GM12878 (cell line): Measurements from ENCODE around the gene CFAP299. TPM values are rescaled to one million over a fixed set of nuclear protein-coding genes. Genes with fewer than 3 reads are reported as not detected.

Experiments used
- ATAC-seq: fragments of 200-7000 bp; cut with Tn5 transposase; 3 replicates; pipeline ENCODE4 v1.9.1; 2020; ENCODE audit warnings: mild to moderate bottlenecking, moderate library complexity
- BruUV-seq: library from RNA; stranded (reverse); fragments of 400-500 nt; replicated peaks from 2 replicates; lab custom pipeline; 2021; lab: Mats Ljungman, UMichigan
- CTCF ChIA-PET: fragments of 300-600 bp; sonication (Branson Sonifier 250); formaldehyde crosslinking; extraction: SDS; loops from one replicate; lab custom pipeline; 2021; ENCODE audit warnings: inconsistent platforms; lab: Yijun Ruan, JAX
- POLR2A ChIA-PET: fragments of 350-600 bp; formaldehyde crosslinking; extraction: SDS; loops from one replicate; lab custom pipeline; 2021; ENCODE audit warnings: inconsistent platforms; lab: Charles Lee
- RAD21 ChIA-PET: fragments of 300-600 bp; sonication (Branson Sonifier 250); formaldehyde crosslinking; loops from one replicate; lab custom pipeline; 2023; ENCODE audit warnings: antibody characterized with exemption; ENCODE audit not compliant: unreplicated experiment; lab: Charles Lee
- SMC1A ChIA-PET: fragments of 300-600 bp; sonication (Branson Sonifier 250); formaldehyde crosslinking; loops from one replicate; lab custom pipeline; 2023; ENCODE audit not compliant: unreplicated experiment, uncharacterized antibody; lab: Charles Lee
- DNase-seq: peaks from one replicate; pipeline ENCODE4 v3.0.0-alpha.2; 2011; ENCODE audit warnings: low read depth, low spot score
- FAIRE-seq: peaks from 3 replicates; lab custom pipeline; 2011; peaks lifted over from hg19 to GRCh38; lab: Jason Lieb, UNC
- H2AFZ ChIP-seq: 2 replicates; pipeline ENCODE4 v1.6.0; 2011; ENCODE audit warnings: low read depth, low read length, control low read depth; ENCODE audit not compliant: control insufficient read depth
- H3K27ac ChIP-seq: 2 replicates; pipeline ENCODE4 v1.5.1; 2011; ENCODE audit warnings: control low read depth; ENCODE audit not compliant: control insufficient read depth, insufficient read depth
- H3K27me3 ChIP-seq, 2 experiments: replicated peaks in 1 of 2; 2 replicates each; pipeline versions ENCODE4 v1.6.0 to v1.6.1; 2011; ENCODE audit warnings: low read length in 1 of 2; ENCODE audit not compliant: control insufficient read depth in 2 of 2, insufficient read depth in 2 of 2
- H3K36me3 ChIP-seq, 2 experiments: 2 replicates each; pipeline ENCODE4 v1.5.1; 2011; ENCODE audit warnings: low read length in 1 of 2; ENCODE audit not compliant: control insufficient read depth in 2 of 2, insufficient read depth in 2 of 2
- H3K4me1 ChIP-seq: 2 replicates; pipeline ENCODE4 v1.6.1; 2011; ENCODE audit warnings: mild to moderate bottlenecking, low read length, moderate library complexity, mixed read lengths; ENCODE audit not compliant: control insufficient read depth, insufficient read depth
- H3K4me2 ChIP-seq: 2 replicates; pipeline ENCODE4 v1.6.0; 2011; ENCODE audit warnings: control low read depth; ENCODE audit not compliant: control insufficient read depth, insufficient read depth
- H3K4me3 ChIP-seq: fragments of 200-600 bp; sonication (generic); 2 replicates; pipeline ENCODE4 v1.5.1; 2016
- H3K79me2 ChIP-seq: 2 replicates; pipeline ENCODE4 v1.6.0; 2011; ENCODE audit warnings: low read length; ENCODE audit not compliant: control insufficient read depth, insufficient read depth
- H3K9ac ChIP-seq: 2 replicates; pipeline ENCODE4 v1.8.0; 2011; ENCODE audit warnings: low read length, control low read depth, mixed read lengths; ENCODE audit not compliant: control insufficient read depth, insufficient read depth
- H3K9me3 ChIP-seq: replicated peaks from 3 replicates; pipeline ENCODE4 v1.5.1; 2011; ENCODE audit warnings: mild to moderate bottlenecking, low read length; ENCODE audit not compliant: control insufficient read depth, insufficient read depth
- H4K20me1 ChIP-seq: 2 replicates; pipeline ENCODE4 v1.6.0; 2011; ENCODE audit not compliant: control insufficient read depth, insufficient read depth
- CHD4 ChIP-seq: fragments of 200-600 bp; sonication (generic); IDR thresholded peaks from 2 replicates; pipeline ENCODE4 v1.6.1; 2016; ENCODE audit warnings: mild to moderate bottlenecking
- ESRRA ChIP-seq: IDR thresholded peaks from 2 replicates; pipeline ENCODE4 v1.6.1; 2012; ENCODE audit warnings: mild to moderate bottlenecking, low read length, improper control_type of control experiment
- FOXK2 ChIP-seq: fragments of 450-650 bp; IDR thresholded peaks from 2 replicates; pipeline ENCODE4 v1.6.1; 2017; ENCODE audit warnings: mild to moderate bottlenecking, moderate library complexity
- HDAC6 ChIP-seq: fragments of 200-600 bp; sonication (generic); IDR thresholded peaks from one replicate; pipeline ENCODE4 v1.8.0; 2017; ENCODE audit warnings: antibody characterized with exemption; ENCODE audit not compliant: unreplicated experiment
- JUND ChIP-seq: IDR thresholded peaks from 2 replicates; pipeline ENCODE4 v1.6.1; 2012; ENCODE audit warnings: low read depth, mild to moderate bottlenecking, low read length, improper control_type of control experiment, moderate library complexity
- MTA3 ChIP-seq: IDR thresholded peaks from 2 replicates; pipeline ENCODE4 v1.6.1; 2012; ENCODE audit warnings: low read length, inconsistent platforms, borderline replicate concordance
- MYC ChIP-seq: IDR thresholded peaks from 2 replicates; pipeline ENCODE4 v1.6.1; 2011; ENCODE audit warnings: mild to moderate bottlenecking, low read length, moderate library complexity, inconsistent platforms; ENCODE audit not compliant: insufficient read depth, insufficient replicate concordance, insufficient read length, severe bottlenecking
- RAD51 ChIP-seq: fragments of 450-650 bp; IDR thresholded peaks from 2 replicates; pipeline ENCODE4 v1.6.1; 2016; ENCODE audit warnings: moderate library complexity, mild to moderate bottlenecking, inconsistent platforms
- TAF1 ChIP-seq: IDR thresholded peaks from 2 replicates; pipeline ENCODE4 v1.6.1; 2011; ENCODE audit warnings: mild to moderate bottlenecking, low read depth, low read length, borderline replicate concordance
- ZNF207 ChIP-seq: fragments of 450-650 bp; IDR thresholded peaks from 2 replicates; pipeline ENCODE4 v1.6.1; 2014; ENCODE audit warnings: antibody characterized with exemption, mild to moderate bottlenecking, borderline replicate concordance
- WGBS: methylation state at CpG from one replicate; pipeline ENCODE4 v1.1.6; 2016; ENCODE audit warnings: low lambda C conversion rate; ENCODE audit not compliant: insufficient replicate concordance, insufficient coverage; ENCODE audit errors: missing lambda C conversion rate; 5-methylcytosine and 5-hydroxymethylcytosine counted together
- in situ Hi-C: fragments of 300-500 bp; cut with MboI; formaldehyde crosslinking; loops from 9 replicates; pipeline ENCODE4 v1.14.3; 2018; ENCODE audit warnings: mixed read lengths
- intact Hi-C: fragments of 100-400 bp; cut with micrococcal nuclease; formaldehyde crosslinking; loops from one replicate; pipeline ENCODE4 v1.14.2; 2022; ENCODE audit not compliant: unreplicated experiment
- polyA plus RNA-seq, 11 experiments: library from polyadenylated mRNA; depleted of rRNA in 4 of 11; unstranded in 6 of 11; stranded (reverse) in 5 of 11; fragments of >200 nt; fragmentation: Nextera tagmentation in 4 of 11; fragmentation: Illumina TruSeq in 1 of 11; extraction: Ambion mirVana in 4 of 11; extraction: Trizol in 1 of 11; gene quantifications; 1 replicate in 1 of 11; 2 replicates in 10 of 11; pipeline versions ENCODE4 v1.2.1 to v1.2.3, GENCODE V29; 2011 to 2016; ENCODE audit warnings: inconsistent platforms in 2 of 11, missing spikeins in 2 of 11, low read depth in 1 of 11
- total RNA-seq, 4 experiments: library from RNA; depleted of rRNA in 3 of 4; stranded (reverse); fragments of >200 nt in 3 of 4; fragmentation: Illumina TruSeq in 1 of 4; extraction: Trizol in 1 of 4; gene quantifications; 2 replicates each; pipeline versions ENCODE4 v1.2.1 to v1.2.3, GENCODE V29; 2013 to 2021
- TF ChIP-seq, protein P1 (sequence below): IDR thresholded peaks from 2 replicates; pipeline ENCODE4 v1.6.1; 2012; ENCODE audit warnings: low read depth, low read length, improper control_type of control experiment
- TF ChIP-seq, protein P2 (sequence below): fragments of 450-650 bp; IDR thresholded peaks from 2 replicates; pipeline ENCODE4 v1.6.1; 2017; ENCODE audit warnings: low read depth, mild to moderate bottlenecking, moderate library complexity
- TF ChIP-seq, protein P3 (sequence below): IDR thresholded peaks from 2 replicates; pipeline ENCODE4 v1.6.1; 2011; ENCODE audit warnings: borderline replicate concordance, low read depth, mild to moderate bottlenecking, moderate library complexity, mixed read lengths, low read length; ENCODE audit not compliant: insufficient read depth; ENCODE audit errors: extremely low read length
- TF ChIP-seq, protein P4 (sequence below), 3 experiments: IDR thresholded peaks in 2 of 3; conservative IDR thresholded peaks in 1 of 3; 2 replicates each; pipeline ENCODE4 v1.5.1; 2011; ENCODE audit warnings: low read depth in 3 of 3, low read length in 3 of 3, mild to moderate bottlenecking in 3 of 3, control low read depth in 2 of 3, moderate library complexity in 2 of 3, inconsistent platforms in 1 of 3, mixed read lengths in 1 of 3; ENCODE audit not compliant: control insufficient read depth in 2 of 3, insufficient read depth in 1 of 3; ENCODE audit errors: extremely low read depth in 1 of 3

CFAP299 gene
- total and polyA plus RNA-seq, 10 of the 15 experiments (the other 5 are each of a cell fraction or from before 2014, with no cell fraction given): 0.06 to 0.34 TPM; not detected in 8

DNA sequence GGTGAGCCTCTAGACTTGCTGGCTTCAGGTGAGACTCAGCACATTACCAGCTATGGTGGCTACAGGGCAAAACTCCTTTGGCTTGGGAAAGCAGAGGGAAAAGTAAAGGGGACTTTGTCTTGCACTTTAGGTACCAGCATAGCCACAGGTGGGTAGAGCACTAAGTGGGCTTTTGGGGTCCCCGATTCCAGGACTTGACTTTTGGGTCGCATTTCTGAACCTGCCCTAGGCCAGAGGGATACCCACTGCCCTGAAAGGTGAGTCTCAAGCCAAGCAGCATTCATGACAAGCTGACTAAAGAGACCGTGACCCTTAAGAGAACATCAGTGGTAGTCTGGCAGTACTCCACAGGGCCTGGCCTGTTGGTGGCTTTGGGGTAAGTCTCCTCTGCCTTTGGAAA lies 224.8 kb downstream of the CFAP299 start (continued):
- TF ChIP-seq MYC: no peak
- TF ChIP-seq, protein P1, sequence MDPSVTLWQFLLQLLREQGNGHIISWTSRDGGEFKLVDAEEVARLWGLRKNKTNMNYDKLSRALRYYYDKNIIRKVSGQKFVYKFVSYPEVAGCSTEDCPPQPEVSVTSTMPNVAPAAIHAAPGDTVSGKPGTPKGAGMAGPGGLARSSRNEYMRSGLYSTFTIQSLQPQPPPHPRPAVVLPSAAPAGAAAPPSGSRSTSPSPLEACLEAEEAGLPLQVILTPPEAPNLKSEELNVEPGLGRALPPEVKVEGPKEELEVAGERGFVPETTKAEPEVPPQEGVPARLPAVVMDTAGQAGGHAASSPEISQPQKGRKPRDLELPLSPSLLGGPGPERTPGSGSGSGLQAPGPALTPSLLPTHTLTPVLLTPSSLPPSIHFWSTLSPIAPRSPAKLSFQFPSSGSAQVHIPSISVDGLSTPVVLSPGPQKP: no peak

DNA sequence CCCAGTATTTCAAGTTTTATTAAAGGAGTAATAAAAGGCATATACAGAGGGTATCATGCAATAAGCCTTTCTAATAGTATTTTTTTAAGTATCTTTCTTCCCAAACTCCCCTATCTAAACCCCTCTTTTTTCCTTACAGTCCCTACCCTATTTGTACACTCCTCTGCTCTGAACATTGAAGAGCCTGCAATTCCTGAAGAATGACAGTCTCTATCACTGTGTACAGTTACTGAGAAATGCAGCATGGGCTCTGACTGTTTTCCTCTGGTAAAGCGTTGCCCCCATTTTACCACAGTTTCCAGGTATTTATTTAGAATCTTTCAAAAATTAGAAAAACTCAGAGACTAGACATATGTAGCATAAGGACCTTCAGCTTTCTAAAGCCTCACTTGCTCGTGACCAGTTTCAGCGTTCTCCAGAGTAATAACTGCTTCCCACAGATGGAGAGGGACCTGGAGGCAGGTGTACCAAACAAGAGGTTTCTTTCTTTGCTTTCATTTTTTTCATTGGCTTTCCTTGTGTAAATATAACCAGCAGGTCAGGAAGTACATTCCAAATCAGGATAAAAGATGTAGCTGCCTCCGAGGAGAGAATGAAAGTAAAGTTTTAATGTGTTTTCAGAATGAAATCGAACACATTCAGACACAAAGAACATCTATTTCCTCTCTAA lies 230.8 kb downstream of the CFAP299 start:
- no peaks in the 10 kb centered on the region for H3K4me1 ChIP-seq
- FAIRE-seq (no peak), ATAC-seq (no peak; the same call in 1 of the 3 replicates), DNase-seq (no peak)
- intact Hi-C loops (no loop called here), in situ Hi-C loops (no loop called here)
- H3K4me2 ChIP-seq: no peak overlapping the region
- no peaks in the 10 kb centered on the region for H4K20me1 ChIP-seq
- CTCF ChIA-PET: no interaction called here
- H3K27ac ChIP-seq: no peak overlapping the region
- no peaks in the 10 kb centered on the region; the same call in 2 of the 3 replicates for H3K9me3 ChIP-seq
- no peak overlapping the region for H3K4me3 ChIP-seq
- H3K9ac ChIP-seq: no peak overlapping the region
- H3K79me2 ChIP-seq: no peaks in the 10 kb centered on the region
- BruUV-seq: no TSS peak
- POLR2A ChIA-PET: no interaction called here
- no peak overlapping the region for H2AFZ ChIP-seq
- RAD21 ChIA-PET: no interaction called here
- WGBS: 31% methylated on average over 5 of the region's 5 CpGs
- no peaks in the 10 kb centered on the region for H3K36me3 ChIP-seq
- SMC1A ChIA-PET: no interaction called here
- no peaks in the 10 kb centered on the region for H3K27me3 ChIP-seq
- TF ChIP-seq HDAC6: no peak
- TF ChIP-seq TAF1: no peak
- no peak for TF ChIP-seq RAD51
- TF ChIP-seq ZNF207: no peak
- TF ChIP-seq, protein P2, sequence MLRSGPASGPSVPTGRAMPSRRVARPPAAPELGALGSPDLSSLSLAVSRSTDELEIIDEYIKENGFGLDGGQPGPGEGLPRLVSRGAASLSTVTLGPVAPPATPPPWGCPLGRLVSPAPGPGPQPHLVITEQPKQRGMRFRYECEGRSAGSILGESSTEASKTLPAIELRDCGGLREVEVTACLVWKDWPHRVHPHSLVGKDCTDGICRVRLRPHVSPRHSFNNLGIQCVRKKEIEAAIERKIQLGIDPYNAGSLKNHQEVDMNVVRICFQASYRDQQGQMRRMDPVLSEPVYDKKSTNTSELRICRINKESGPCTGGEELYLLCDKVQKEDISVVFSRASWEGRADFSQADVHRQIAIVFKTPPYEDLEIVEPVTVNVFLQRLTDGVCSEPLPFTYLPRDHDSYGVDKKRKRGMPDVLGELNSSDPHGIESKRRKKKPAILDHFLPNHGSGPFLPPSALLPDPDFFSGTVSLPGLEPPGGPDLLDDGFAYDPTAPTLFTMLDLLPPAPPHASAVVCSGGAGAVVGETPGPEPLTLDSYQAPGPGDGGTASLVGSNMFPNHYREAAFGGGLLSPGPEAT: no peak
- TF ChIP-seq CHD4: no peak
- no peak for TF ChIP-seq ESRRA
- no peak for TF ChIP-seq MTA3
- no peak for TF ChIP-seq JUND
- TF ChIP-seq, protein P3, sequence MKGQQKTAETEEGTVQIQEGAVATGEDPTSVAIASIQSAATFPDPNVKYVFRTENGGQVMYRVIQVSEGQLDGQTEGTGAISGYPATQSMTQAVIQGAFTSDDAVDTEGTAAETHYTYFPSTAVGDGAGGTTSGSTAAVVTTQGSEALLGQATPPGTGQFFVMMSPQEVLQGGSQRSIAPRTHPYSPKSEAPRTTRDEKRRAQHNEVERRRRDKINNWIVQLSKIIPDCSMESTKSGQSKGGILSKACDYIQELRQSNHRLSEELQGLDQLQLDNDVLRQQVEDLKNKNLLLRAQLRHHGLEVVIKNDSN: no peak
- TF ChIP-seq, protein P4, sequence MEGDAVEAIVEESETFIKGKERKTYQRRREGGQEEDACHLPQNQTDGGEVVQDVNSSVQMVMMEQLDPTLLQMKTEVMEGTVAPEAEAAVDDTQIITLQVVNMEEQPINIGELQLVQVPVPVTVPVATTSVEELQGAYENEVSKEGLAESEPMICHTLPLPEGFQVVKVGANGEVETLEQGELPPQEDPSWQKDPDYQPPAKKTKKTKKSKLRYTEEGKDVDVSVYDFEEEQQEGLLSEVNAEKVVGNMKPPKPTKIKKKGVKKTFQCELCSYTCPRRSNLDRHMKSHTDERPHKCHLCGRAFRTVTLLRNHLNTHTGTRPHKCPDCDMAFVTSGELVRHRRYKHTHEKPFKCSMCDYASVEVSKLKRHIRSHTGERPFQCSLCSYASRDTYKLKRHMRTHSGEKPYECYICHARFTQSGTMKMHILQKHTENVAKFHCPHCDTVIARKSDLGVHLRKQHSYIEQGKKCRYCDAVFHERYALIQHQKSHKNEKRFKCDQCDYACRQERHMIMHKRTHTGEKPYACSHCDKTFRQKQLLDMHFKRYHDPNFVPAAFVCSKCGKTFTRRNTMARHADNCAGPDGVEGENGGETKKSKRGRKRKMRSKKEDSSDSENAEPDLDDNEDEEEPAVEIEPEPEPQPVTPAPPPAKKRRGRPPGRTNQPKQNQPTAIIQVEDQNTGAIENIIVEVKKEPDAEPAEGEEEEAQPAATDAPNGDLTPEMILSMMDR (IDR thresholded peaks at IDR 0.05 in 2 of 3, conservative IDR thresholded peaks at IDR 0.05 in 1 of 3; ENCODE audit: control insufficient read depth in 2 of 3, extremely low read depth in 1 of 3, insufficient read depth in 1 of 3, low read depth in 3 of 3, low read length in 3 of 3): no peak
- no peak for TF ChIP-seq FOXK2
